ENCODE measurements around the gene GAP43.

GAP43 gene

DNA sequence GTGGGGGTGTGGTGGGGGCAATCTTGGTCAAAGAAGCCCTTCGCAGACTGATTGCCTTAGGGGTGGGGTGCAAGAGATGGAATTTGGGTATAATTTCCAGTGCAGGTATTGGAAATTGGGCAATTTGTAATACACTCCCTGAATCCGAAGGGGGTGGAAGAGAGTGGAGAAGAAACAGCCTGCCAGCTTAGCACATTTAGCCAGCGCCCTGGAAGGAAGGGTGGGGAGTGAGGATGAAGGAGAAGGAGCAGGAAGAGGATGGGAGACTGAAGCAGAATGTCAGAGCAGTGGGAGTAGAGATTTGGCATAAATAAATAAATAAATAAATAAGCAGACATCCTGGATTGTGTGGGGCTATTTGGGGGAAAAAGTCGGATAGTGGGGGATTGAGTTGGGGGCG is 1.6 kb downstream of the GAP43 start:
- Histone ChIP-seq H3K79me2 (ENCODE audit: insufficient read depth, low read depth) (no peaks in the 10 kb centered on the region), H3K27me3 (ENCODE audit: insufficient read depth, low read depth) (no peaks in the 10 kb centered on the region), H3K27ac (no peak overlapping the region), H4K20me1 (ENCODE audit: insufficient read depth) (no peaks in the 10 kb centered on the region), H3K9ac (no peak overlapping the region), H3K4me2 (no peak overlapping the region), H3K36me3 (ENCODE audit: insufficient read depth) (no peaks in the 10 kb centered on the region), H3K4me3 (IDR thresholded peaks at IDR 0.05; ENCODE audit: insufficient read depth, low read depth, low read length) (no peak overlapping the region), H2AFZ (ENCODE audit: low read depth) (no peak overlapping the region), H3K4me1 (ENCODE audit: low read depth, poor library complexity, severe bottlenecking) (peaks cover 38% of the 10 kb centered on the region)
- TF ChIP-seq, protein P1, sequence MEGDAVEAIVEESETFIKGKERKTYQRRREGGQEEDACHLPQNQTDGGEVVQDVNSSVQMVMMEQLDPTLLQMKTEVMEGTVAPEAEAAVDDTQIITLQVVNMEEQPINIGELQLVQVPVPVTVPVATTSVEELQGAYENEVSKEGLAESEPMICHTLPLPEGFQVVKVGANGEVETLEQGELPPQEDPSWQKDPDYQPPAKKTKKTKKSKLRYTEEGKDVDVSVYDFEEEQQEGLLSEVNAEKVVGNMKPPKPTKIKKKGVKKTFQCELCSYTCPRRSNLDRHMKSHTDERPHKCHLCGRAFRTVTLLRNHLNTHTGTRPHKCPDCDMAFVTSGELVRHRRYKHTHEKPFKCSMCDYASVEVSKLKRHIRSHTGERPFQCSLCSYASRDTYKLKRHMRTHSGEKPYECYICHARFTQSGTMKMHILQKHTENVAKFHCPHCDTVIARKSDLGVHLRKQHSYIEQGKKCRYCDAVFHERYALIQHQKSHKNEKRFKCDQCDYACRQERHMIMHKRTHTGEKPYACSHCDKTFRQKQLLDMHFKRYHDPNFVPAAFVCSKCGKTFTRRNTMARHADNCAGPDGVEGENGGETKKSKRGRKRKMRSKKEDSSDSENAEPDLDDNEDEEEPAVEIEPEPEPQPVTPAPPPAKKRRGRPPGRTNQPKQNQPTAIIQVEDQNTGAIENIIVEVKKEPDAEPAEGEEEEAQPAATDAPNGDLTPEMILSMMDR (conservative IDR thresholded peaks at IDR 0.05; ENCODE audit: low read depth, low read length), result no peak

- H3K27ac ChIP-seq, result no peak overlapping the region
- H3K4me2 ChIP-seq, result peak overlapping the region; percentile 76; the same call in 1 of the 2 replicates
- no peak overlapping the region for H3K4me3 ChIP-seq (IDR thresholded peaks at IDR 0.05; ENCODE audit: insufficient read depth, low read depth, low read length)
- H3K9ac ChIP-seq, result no peak overlapping the region
- H2AFZ ChIP-seq (ENCODE audit: low read depth), result no peak overlapping the region
- H4K20me1 ChIP-seq (ENCODE audit: insufficient read depth), result no peaks in the 10 kb centered on the region
- TF ChIP-seq, protein P1 (conservative IDR thresholded peaks at IDR 0.05; ENCODE audit: low read depth, low read length), result no peak
- H3K4me1 ChIP-seq (ENCODE audit: low read depth, poor library complexity, severe bottlenecking), result peaks cover 38% of the 10 kb centered on the region
- no peaks in the 10 kb centered on the region for H3K36me3 ChIP-seq (ENCODE audit: insufficient read depth)
- H3K79me2 ChIP-seq (ENCODE audit: insufficient read depth, low read depth), result no peaks in the 10 kb centered on the region
- H3K27me3 ChIP-seq (ENCODE audit: insufficient read depth, low read depth), result no peaks in the 10 kb centered on the region
These were observed 2.7 kb downstream of the GAP43 start for GRCh38 chr3:115626006-115626409.

DNA sequence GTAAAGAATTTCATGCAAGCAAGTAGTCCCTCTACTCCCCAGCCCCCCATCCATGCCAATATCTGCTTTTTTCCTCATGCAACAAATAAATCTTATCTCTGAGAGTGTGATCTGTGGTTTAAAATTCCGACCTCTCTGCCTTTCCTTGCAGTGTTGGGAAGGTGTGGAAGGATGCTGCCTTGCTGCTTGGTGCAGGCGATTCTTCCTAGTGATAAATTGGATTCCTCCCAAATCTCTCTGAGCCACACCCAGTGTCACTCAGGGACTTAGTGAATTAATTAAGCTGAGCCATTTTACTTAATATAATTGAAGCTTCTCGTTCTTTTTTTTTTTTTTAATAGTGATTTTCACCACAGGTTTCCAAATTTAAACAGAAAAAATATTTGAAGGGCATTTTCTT is 3.4 kb downstream of the GAP43 start:
- H3K79me2 ChIP-seq (ENCODE audit: insufficient read depth, low read depth), result no peaks in the 10 kb centered on the region
- H3K9ac ChIP-seq, result no peak overlapping the region; the same call in 1 of the 2 replicates
- TF ChIP-seq, protein P1 (conservative IDR thresholded peaks at IDR 0.05; ENCODE audit: low read depth, low read length), result no peak
- H3K36me3 ChIP-seq (ENCODE audit: insufficient read depth), result no peaks in the 10 kb centered on the region
- H3K4me2 ChIP-seq, result peak overlapping the region; percentile 76
- peaks cover 38% of the 10 kb centered on the region for H3K4me1 ChIP-seq (ENCODE audit: low read depth, poor library complexity, severe bottlenecking)
- peak overlapping the region; percentile 50; the same call in 1 of the 2 replicates for H3K27ac ChIP-seq
- H3K27me3 ChIP-seq (ENCODE audit: insufficient read depth, low read depth), result no peaks in the 10 kb centered on the region
- H4K20me1 ChIP-seq (ENCODE audit: insufficient read depth), result no peaks in the 10 kb centered on the region
- H2AFZ ChIP-seq (ENCODE audit: low read depth), result no peak overlapping the region; the same call in 1 of the 2 replicates
- H3K4me3 ChIP-seq (IDR thresholded peaks at IDR 0.05; ENCODE audit: insufficient read depth, low read depth, low read length), result no peak overlapping the region

GRCh38 chr3:115627180-115628074 is 4.1 kb downstream of the GAP43 start:
- Histone ChIP-seq H3K9ac (no peak overlapping the region; the same call in 1 of the 2 replicates), H2AFZ (ENCODE audit: low read depth) (no peak overlapping the region; the same call in 1 of the 2 replicates), H3K79me2 (ENCODE audit: insufficient read depth, low read depth) (no peaks in the 10 kb centered on the region), H3K36me3 (ENCODE audit: insufficient read depth) (no peaks in the 10 kb centered on the region), H3K27ac (peak overlapping the region; percentile 50), H3K4me3 (IDR thresholded peaks at IDR 0.05; ENCODE audit: insufficient read depth, low read depth, low read length) (no peak overlapping the region), H3K27me3 (ENCODE audit: insufficient read depth, low read depth) (no peaks in the 10 kb centered on the region), H3K4me1 (ENCODE audit: low read depth, poor library complexity, severe bottlenecking) (peaks cover 38% of the 10 kb centered on the region), H4K20me1 (ENCODE audit: insufficient read depth) (no peaks in the 10 kb centered on the region), H3K4me2 (peak overlapping the region; percentile 76)
- TF ChIP-seq, protein P1 (conservative IDR thresholded peaks at IDR 0.05; ENCODE audit: low read depth, low read length), result no peak

Measured in KMS-11 (cell line).